HepG2 (cell line): Measurements from ENCODE around the gene ZNF154. TPM values are rescaled to one million over a fixed set of nuclear protein-coding genes. Genes with fewer than 3 reads are reported as not detected.
A peak's percentile ranks its signal among the peaks of the same experiment; 100 is the strongest.
"Not testable (repeated sequence)": the region's sequence is repeated elsewhere in the genome, so short reads cannot be mapped to it uniquely, and the experiment has no call there.

ENCODE experiments used
- ATAC-seq: fragments of 200-7000 bp; cut with Tn5 transposase; 3 replicates; pipeline ENCODE4 v1.9.1; 2020; ENCODE audit warnings: mild to moderate bottlenecking, moderate library complexity
- BruUV-seq: library from RNA; stranded (reverse); fragments of 400-500 nt; replicated peaks from 2 replicates; lab custom pipeline; 2021; lab: Mats Ljungman, UMichigan
- CTCF ChIA-PET: fragments of 300-600 bp; formaldehyde crosslinking; extraction: SDS; loops from one replicate; lab custom pipeline; 2021; ENCODE audit warnings: low total read pairs, inconsistent platforms, low intra/inter-chr PET ratio; lab: Yijun Ruan, JAX
- POLR2A ChIA-PET: fragments of 350-600 bp; sonication (Branson Sonifier 250); formaldehyde crosslinking; loops from one replicate; lab custom pipeline; 2020; ENCODE audit warnings: antibody characterized with exemption, inconsistent platforms; lab: Yijun Ruan, JAX
- DNase-seq: peaks from one replicate; pipeline ENCODE4 v3.0.0-alpha.2; 2015; ENCODE audit warnings: low spot score
- FAIRE-seq: peaks from 3 replicates; lab custom pipeline; 2011; peaks lifted over from hg19 to GRCh38; lab: Jason Lieb, UNC
- H2AFZ ChIP-seq: one replicate; pipeline ENCODE4 v1.6.1; 2011; ENCODE audit warnings: low read length, inconsistent platforms
- H3K27ac ChIP-seq: fragments of 300-600 bp; 3 replicates; pipeline ENCODE4 v1.8.0; 2011; ENCODE audit warnings: mixed run types, mild to moderate bottlenecking, mixed read lengths, low read length, inconsistent platforms; ENCODE audit not compliant: insufficient read depth; ENCODE audit errors: extremely low read length
- H3K27me3 ChIP-seq, 2 experiments: fragments of 200-600 bp in 1 of 2; 2 replicates in 1 of 2; 3 replicates in 1 of 2; pipeline versions ENCODE4 v1.6.0 to v1.8.0; 2011; ENCODE audit warnings: low read length in 2 of 2, mild to moderate bottlenecking in 2 of 2, moderate library complexity in 2 of 2, inconsistent platforms in 1 of 2; ENCODE audit not compliant: insufficient read depth in 2 of 2, control insufficient read depth in 1 of 2
- H3K36me3 ChIP-seq, 2 experiments: fragments of 200-600 bp in 1 of 2; replicated peaks in 1 of 2; 2 replicates in 1 of 2; 3 replicates in 1 of 2; pipeline versions ENCODE4 v1.5.1 to v1.8.0; 2011; ENCODE audit warnings: low read length in 2 of 2, inconsistent platforms in 1 of 2; ENCODE audit not compliant: insufficient read depth in 2 of 2, control insufficient read depth in 1 of 2
- H3K4me1 ChIP-seq: 2 replicates; pipeline ENCODE4 v1.5.1; 2012; ENCODE audit warnings: low read length, inconsistent platforms; ENCODE audit not compliant: insufficient read depth
- H3K4me2 ChIP-seq: 2 replicates; pipeline ENCODE4 v1.6.0; 2011; ENCODE audit warnings: low read depth, low read length, inconsistent platforms
- H3K4me3 ChIP-seq, 3 experiments: fragments of 200-600 bp in 1 of 3; sonication (generic), shearing (Covaris generic) in 1 of 3; replicated peaks in 1 of 3; 2 replicates each; pipeline ENCODE4 v1.5.1; 2011 to 2016; ENCODE audit warnings: low read length in 3 of 3, inconsistent platforms in 2 of 3, low read depth in 2 of 3, mild to moderate bottlenecking in 2 of 3, control low read depth in 1 of 3, mixed read lengths in 1 of 3; ENCODE audit not compliant: insufficient read depth in 1 of 3
- H3K79me2 ChIP-seq: one replicate; pipeline ENCODE4 v1.6.1; 2011; ENCODE audit warnings: low read length, inconsistent platforms; ENCODE audit not compliant: insufficient read depth
- H3K9ac ChIP-seq: 2 replicates; pipeline ENCODE4 v1.6.0; 2011; ENCODE audit warnings: mild to moderate bottlenecking, low read depth, low read length, inconsistent platforms; ENCODE audit not compliant: insufficient read depth
- H3K9me3 ChIP-seq: 2 replicates; pipeline ENCODE4 v1.5.1; 2012; ENCODE audit warnings: mild to moderate bottlenecking, low read length
- H4K20me1 ChIP-seq: 2 replicates; pipeline ENCODE4 v1.6.0; 2011; ENCODE audit warnings: inconsistent platforms, mild to moderate bottlenecking, low read length, moderate library complexity; ENCODE audit not compliant: insufficient read depth
- FOSL2 ChIP-seq: sonication (generic); formaldehyde crosslinking; IDR thresholded peaks from 2 replicates; pipeline ENCODE4 v1.4.0; 2020; ENCODE audit warnings: missing genetic modification reagents
- WGBS: methylation state at CpG from one replicate; pipeline ENCODE4 v1.1.6; 2017; ENCODE audit warnings: low lambda C conversion rate; 5-methylcytosine and 5-hydroxymethylcytosine counted together
- in situ Hi-C: cut with HindIII; loops from 2 replicates; pipeline ENCODE4 v1.10.0; 2017; ENCODE audit warnings: low pct_unique_long_range_greater_than_20kb; ENCODE audit not compliant: extremely low pct_ligation_motif_present
- intact Hi-C: fragments of 100-400 bp; cut with micrococcal nuclease; formaldehyde crosslinking; loops from one replicate; pipeline ENCODE4 v1.10.0; 2022; ENCODE audit not compliant: unreplicated experiment
- polyA plus RNA-seq, 8 experiments: library from polyadenylated mRNA; depleted of rRNA in 3 of 8; stranded (reverse) in 7 of 8; unstranded in 1 of 8; fragments of >200 nt; fragmentation: Illumina TruSeq in 4 of 8; extraction: Trizol in 4 of 8; gene quantifications; 2 replicates each; pipeline versions ENCODE4 v1.2.1 to v1.2.3, GENCODE V29; 2011 to 2016; ENCODE audit warnings: low read depth in 4 of 8, missing spikeins in 1 of 8, mixed read lengths in 1 of 8; ENCODE audit not compliant: insufficient read depth in 1 of 8
- total RNA-seq, 5 experiments: library from RNA; depleted of rRNA; stranded (reverse); fragments of >200 nt; fragmentation: Illumina TruSeq; extraction: Trizol; gene quantifications; 2 replicates each; pipeline ENCODE4 v1.2.3, GENCODE V29; 2016; ENCODE audit warnings: low read depth in 1 of 5
- TF ChIP-seq, protein P1 (sequence below): sonication (generic); formaldehyde crosslinking; IDR thresholded peaks from 2 replicates; pipeline ENCODE4 v1.8.1; 2023; ENCODE audit warnings: mild to moderate bottlenecking, missing genetic modification reagents

Gene ZNF154
- total and polyA plus RNA-seq, 2 of the 13 experiments (the other 11 are each of a cell fraction or from before 2014, with no cell fraction given) = not detected

DNA sequence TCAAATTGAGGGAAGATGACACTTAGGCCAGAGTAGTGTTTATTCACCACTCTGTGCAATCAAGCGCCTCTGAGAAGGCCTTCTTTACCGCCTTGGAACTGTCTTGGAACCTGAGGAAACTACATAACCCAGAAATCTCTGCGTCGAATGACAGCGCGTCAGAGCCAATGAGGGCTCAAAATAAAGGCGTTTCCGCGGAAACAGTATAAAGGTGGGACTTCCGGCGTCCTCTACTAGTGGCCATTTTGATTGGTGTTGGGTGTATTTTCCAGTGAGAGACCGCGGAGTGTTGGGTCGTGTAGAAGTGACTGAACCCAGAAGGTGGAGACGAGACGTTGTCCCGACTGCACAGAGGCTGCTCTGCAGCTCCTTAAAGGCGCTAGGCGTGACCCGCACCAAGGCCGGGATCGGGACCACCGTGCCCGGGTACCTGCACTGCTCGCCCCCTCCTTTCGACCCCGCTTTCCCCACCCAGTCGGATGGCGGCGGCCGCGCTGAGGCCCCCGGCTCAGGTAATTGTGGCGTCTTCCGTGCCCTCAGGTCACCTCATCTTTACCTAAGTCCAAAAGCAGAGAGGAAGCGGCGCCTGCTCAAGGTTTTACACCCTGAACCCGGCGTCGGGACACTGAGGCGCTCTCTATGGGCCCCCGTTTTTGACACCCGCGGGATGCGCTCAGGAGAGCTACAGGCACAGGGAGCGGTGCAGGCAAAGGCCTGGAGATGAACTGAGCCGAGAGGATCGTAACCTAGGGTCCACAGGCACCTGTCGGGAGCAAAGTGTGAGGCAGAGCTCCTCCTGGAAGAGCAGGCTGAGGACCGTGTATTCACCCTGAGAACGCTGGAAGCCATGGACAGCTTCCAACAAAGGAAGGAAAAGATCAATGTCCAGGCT lies 37.8 kb upstream of the ZNF154 start, which contains the start of gene ZNF776 (continued):
- TF ChIP-seq, protein P1, sequence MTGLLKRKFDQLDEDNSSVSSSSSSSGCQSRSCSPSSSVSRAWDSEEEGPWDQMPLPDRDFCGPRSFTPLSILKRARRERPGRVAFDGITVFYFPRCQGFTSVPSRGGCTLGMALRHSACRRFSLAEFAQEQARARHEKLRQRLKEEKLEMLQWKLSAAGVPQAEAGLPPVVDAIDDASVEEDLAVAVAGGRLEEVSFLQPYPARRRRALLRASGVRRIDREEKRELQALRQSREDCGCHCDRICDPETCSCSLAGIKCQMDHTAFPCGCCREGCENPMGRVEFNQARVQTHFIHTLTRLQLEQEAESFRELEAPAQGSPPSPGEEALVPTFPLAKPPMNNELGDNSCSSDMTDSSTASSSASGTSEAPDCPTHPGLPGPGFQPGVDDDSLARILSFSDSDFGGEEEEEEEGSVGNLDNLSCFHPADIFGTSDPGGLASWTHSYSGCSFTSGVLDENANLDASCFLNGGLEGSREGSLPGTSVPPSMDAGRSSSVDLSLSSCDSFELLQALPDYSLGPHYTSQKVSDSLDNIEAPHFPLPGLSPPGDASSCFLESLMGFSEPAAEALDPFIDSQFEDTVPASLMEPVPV (CRISPR knock-in tag) = 0 out of 2 replicates have a peak, but pooled peaks have one; percentile 67

DNA sequence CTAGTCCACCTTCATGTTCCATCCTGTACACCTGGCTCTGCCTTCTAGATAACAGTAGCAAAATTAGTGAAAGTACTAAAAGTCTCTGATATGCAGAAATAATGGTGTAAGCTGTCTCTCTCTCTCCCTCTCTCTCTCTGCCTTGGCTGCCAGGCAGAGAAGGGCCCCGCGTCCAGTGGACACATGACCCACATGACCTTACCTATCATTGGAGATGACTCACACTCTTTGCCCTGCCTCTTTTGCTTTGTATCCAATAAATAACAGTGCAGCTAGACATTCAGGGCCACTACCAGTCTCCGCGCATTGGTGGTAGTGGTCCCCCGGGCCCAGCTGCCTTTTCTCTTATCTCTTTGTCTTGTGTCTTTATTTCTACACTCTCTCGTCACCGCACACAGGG lies 29.8 kb upstream of the ZNF154 start:
- CTCF ChIA-PET = interaction anchor here (1.3 kb wide), 2 partner anchors 165 to 416 kb away, joined by 3 to 6 read pairs; no protein-coding TSS in a partner anchor
- BruUV-seq, ATAC-seq, H3K36me3 ChIP-seq, H3K79me2 ChIP-seq, H3K9ac ChIP-seq, H4K20me1 ChIP-seq, H3K27me3 ChIP-seq, H3K27ac ChIP-seq, in situ Hi-C loops, H3K9me3 ChIP-seq, H2AFZ ChIP-seq, H3K4me1 ChIP-seq, H3K4me3 ChIP-seq, DNase-seq, H3K4me2 ChIP-seq, intact Hi-C loops, FAIRE-seq, POLR2A ChIA-PET: not testable (repeated sequence)
- 94% methylated on average over 7 of the region's 7 CpGs for WGBS
- peak; percentile 31; the same call in 1 of the 2 replicates for TF ChIP-seq FOSL2 (CRISPR knock-in tag)
